CD4-positive, alpha-beta T cell treated with Interleukin-17A for 1 hour (primary cell): ENCODE measurements around the gene VRK3.
"Not testable (repeated sequence)": the region's sequence is repeated elsewhere in the genome, so short reads cannot be mapped to it uniquely, and the experiment has no call there.

Experiments
- DNase-seq: peaks from one replicate; pipeline ENCODE4 v3.0.0-alpha.2; 2020

The VRK3 gene

DNA sequence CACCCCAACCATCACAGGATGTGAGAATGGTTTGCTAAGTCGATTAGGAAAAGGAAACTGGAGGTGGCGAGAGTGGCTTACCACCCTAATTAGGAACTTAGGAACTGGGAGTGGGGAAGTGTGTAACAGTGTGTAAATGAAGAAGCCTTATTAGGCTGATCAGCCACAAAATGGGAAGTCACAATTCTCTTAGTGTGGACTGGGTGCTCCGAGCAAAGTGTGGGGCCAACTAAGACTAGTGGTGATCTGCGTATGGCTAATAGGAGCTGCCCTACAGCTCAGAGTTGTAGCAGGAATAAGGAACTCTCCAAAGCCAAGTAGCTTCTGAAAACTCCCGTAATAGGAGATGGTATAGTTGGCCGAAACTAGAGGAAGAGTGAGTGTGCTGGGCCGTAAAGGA lies 71.8 kb downstream of the VRK3 start:
- DNase-seq = no peak

DNA sequence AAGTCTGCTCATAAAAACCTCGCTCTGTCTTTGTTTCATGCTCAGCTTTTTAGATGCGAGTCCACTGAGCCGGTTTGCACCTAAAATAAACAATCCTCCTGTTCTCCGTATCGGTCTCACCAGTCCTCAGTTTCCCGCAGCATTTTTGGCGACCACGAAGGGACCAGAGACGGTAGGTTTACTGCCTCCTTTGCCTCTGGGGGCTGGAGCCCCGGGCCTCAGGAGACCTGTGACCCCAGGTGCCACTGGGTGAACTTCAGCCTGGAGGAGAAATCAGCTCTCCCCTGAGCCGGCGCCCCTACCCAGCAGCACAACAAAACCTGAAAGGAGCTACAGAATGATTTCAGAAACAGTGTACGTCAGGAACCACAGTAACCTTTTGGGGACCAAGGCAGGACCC lies 72.3 kb downstream of the VRK3 start:
- DNase-seq = no peak

DNA sequence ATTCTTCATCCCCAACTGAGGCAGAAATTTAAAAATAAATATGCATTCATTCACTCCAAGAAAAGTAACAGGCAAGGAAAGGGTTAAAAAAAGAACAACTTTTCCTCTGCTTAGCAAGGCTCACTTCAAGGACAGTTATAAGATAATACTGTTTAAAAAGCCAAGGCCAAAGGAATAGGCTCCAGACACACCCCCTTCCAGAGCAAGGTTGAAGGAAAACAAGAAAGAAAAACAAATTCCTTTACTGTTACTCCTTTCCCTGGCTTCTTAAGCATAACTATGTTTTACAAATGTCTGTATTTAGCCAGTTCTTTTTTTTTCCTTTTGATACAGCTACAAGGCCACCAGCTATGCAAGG lies 72.7 kb downstream of the VRK3 start:
- no peak for DNase-seq

DNA sequence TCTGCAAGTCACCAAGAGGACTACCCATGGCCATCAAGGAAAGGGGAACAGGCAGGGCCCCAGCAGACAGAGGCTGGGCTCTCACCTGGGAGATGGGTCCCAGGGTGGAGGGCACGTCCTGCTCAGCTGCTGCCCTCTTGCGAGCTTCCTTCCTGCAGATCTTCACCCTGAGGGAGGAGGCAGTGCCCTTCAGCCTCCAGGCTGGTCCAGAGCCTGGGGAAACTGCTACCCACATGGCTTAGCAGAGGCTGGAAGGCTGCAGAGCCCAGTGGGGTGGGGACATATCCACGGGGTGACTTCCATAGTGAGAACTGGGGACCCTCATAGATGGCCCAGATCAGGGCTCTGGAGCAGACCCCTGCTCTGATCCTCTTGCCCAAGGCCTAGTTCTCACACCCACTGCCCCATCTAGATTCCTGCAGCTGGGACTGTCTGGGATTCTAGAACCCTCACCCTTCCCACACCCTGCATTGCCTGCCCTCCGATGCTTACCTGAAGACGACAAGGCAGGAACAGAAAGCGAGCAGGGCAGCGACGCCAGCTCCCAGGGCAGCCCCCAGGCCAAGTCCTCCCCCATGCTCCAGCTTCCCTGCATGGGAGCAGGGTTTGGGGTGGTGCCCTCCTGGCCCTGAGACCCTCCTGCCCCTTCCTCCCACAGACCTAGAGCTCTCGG lies 73.2 kb downstream of the VRK3 start:
- DNase-seq = no peak

DNA sequence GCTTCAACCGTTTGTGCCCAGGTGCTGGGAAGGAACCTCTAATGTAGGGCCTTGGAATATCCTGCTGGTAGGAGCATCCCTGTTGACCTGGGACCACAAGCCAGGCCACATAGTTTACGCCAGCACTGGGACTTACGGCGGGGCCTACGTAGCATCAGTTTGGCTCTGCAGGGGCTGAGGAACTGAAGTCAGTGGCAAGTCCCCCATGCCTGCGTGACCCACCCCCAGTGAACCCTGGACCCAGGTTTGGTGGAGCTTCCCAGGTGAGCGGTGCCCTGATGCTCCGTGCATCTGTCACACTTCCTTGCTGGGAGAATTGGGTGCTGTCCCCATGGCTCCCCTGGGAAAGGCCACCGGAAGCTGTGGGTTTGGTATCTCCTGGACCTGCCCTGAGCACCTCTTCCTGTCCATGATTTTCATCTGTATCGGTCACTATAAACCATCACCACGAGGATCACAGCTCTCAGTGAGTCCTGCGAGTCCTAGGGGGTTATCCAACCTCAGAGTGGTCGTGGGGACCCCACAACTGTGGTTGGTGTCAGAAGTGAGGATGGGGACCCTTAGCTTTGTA lies 74.1 kb downstream of the VRK3 start:
- DNase-seq = no peak

DNA sequence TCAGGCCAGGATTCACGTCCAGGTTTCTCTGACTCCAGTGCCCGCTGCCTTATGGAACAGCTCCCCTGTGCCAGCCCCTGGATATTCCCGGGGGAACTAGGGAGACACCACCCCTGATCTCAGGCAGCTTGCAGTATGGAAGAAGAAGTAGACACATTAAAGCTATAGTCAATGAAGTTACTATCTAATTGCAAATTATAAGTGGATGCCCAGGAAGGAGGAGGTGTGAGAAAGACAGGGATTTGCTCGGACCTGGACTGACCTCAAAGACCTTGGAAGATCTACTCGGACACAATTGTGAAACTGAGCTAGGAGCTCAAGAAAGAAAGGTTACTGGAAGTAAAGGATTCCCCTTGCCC lies 74.6 kb downstream of the VRK3 start:
- DNase-seq = no peak

DNA sequence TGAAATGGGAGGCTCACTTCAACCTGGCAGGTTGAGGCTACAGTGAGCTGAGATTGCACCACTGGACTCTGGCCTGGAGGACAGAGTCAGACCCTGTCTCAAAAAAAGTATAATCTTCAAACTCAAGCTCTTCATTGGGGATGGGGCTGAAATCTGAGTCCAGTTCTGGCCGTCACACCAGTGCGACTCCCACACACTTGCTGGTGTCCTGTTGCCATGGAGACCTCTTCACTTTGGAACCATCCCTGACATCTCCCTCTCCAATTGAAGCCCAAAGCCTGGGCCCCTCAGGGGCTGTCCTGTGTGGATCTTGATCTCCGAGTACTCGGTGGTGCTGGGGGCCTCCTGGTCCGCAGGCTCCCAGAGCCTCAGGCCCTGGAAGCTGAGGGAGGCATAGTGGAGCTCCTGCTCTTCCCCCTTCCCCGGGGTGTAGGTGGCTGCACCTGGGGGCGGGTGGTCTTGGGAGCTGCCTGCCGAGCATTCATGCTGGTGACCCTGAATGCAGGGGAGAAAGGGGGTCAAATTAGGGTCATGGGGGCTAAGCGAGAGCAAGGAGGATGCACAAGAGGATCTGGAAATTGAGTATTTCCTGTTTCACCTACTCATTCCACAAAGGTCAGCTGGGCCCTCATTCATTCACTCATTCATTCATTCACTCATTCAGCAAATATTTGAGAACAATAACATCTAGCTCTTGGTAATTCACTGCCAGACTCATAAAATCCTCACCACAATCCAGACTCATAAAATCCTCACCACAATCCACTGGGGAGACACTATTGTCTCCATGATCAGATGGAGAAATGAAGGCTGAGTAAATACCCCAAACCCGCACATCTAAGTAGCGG lies 75.2 kb downstream of the VRK3 start:
- DNase-seq = no peak

DNA sequence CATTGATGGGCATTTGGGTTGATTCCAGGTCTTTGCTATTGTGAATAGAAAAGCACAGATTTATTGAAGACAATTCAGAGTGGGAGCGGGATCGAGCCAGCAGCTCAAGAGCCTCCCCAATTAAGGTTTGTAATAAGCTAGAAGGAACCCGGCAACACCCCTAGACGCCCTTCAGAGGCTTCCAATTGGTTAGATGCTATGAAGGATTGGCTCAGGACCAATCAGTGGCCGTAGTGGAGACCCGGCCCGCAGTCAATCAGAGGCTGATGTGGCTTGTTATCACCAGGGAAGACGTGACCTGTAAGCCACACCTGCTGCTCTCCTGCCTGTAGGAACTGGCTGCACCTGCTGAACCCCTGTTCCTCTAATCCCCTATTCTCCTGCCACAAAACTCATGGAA lies 78.8 kb downstream of the VRK3 start:
- no peak for DNase-seq

DNA sequence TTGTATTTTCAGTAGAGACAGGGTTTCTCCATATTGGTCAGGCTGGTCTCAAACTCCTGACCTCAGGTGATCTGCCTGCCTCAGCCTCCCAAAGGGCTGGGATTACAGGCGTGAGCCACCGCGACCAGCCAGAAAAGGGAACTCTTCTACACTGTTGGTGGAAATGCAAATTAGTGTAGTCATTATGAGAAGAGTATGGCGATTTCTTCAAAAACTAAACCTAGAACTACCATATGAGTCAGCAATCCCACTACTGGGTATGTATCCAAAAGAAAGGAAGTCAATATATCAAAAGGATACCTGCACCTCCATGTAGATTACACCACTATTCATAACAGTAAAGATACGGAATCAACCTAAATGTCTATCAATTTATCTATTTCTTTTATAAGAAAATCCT lies 80.6 kb downstream of the VRK3 start:
- not testable (repeated sequence) for DNase-seq

DNA sequence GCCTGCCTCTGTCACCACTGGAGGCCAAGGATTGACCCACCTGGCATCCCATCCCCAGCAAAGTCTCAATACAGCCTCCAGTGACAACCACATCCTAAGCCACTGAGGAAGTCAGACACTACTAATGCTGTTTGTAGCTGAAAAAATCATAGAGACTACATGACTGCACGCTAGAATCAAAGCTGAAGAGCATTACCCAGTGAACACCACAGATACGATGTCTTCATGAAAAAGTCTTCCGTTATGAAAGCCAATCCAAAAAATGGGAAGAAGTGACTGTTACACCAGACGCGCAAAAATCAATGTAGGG lies 84.7 kb downstream of the VRK3 start:
- no peak for DNase-seq

DNA sequence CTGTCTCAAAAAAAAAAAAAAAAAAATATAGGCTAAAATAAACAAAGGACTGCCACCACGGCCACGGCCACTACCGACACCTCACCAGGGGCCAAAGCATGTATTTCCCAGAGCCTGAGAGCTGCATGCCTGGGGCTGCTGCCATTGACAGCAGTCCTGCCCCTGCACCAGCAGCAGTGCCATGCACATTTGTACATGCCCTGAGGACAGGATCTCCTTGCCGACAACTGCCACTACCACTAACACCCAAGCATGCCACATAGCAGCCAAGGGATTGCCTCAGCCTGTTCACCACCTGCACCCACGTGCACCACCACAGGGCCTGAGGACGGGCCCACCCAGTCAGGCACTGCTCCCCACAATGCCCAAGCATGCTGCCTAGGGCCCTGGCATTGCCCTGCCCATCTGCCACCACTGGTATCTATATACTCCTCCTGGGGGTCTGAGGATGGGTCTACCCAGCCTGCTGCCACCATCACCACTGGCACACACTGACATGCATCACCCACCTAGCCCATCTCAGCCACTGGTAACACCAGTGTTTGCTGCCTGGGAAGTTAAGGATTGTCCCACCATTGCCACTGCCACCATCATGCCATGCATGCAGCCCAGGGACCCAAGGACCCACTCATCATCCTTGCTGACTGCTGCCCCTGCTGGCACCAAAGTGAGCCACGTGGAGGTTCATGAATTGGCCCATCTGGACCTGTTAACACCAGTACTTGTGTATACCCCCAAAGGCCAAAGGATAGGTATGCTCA lies 85.3 kb downstream of the VRK3 start:
- no peak for DNase-seq

DNA sequence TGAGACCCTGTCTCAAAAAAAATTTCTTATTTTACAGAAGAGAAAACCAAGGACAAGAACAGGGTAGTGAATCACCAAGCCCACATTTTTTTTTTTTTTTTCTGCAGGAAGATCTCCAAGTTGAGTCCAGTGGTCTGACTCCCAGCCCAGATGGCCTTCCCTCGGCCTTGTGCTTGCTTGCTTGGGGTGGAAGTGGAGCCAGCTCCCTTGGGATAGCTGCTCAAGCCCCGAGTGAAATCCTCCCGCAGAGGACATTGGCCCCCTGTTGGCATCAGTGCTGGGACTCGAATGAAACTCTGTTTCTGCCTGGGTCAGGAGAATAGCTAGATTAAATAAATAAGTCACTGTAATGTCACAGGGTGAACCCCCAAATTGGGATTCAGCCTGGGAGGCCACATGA lies 86.5 kb downstream of the VRK3 start:
- DNase-seq = no peak

DNA sequence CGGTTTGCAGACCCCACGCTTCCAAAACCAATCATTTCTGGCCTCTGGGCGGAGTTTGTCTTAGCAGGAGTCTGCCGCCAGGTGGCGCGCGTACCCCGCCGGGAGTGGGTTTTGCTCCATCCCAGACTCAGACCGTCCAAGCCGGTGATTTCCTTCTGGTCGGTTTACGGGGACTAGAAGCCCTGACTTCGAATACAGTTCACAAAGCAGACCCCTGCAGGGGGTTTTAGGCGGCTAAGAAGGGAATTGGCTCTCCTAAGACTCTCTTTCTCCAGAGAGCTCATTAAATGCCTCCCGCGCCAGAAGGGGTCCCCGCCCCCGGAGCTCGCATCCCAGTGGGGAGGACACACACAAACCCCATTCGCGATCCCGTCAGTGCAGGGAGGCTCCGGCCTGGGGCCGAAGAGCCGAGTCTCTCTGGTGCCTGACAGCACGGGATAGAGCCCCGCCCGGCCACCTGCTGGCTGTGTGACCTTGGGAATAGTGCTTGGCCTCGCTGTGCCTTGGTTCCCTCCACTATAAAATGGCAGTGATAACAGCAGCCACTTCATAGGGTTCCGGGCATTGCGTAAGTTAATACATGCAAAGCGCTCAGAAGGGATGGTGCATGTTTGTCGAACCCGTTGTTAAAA lies 87.3 kb downstream of the VRK3 start:
- peak; percentile 78 for DNase-seq

DNA sequence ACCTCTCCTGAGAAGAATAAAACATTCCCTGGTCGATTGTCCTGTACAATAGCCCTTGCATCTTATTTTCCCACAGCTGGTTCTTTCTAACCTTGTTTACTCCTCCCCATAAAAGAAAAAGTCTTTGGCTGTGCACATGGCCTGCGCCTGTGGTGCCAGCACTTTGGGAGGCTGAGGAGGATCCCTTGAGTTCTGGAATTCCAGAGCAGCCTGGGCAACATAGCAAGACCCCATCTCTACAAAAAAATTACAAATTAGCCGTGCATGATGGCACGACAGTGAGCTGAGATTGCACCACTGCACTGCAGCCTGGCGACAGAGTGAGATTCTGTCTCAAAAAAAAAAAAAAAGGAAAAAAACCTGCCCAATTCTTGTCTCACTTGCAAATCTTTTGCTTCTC lies 88.6 kb downstream of the VRK3 start:
- no peak for DNase-seq

DNA sequence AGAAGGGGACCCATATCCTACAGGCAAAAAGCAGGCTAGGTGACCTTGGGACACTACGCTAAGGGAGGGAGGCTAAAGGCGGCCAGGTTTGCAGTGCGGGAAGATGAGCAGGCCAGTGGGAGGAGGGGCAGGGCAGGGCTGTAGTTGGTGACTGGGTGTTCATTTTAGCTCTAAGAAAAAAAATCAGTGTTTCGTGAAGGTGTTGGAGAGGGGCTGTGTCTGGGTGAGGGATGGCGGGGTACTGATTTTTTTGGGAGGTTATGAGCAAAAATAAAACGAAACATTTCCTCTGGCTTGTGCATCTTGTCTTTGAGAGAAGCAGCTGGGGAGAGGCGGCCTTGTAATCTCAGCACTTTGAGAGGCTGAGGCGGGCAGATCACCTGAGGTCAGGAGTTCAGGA lies 91.5 kb downstream of the VRK3 start:
- DNase-seq = no peak

DNA sequence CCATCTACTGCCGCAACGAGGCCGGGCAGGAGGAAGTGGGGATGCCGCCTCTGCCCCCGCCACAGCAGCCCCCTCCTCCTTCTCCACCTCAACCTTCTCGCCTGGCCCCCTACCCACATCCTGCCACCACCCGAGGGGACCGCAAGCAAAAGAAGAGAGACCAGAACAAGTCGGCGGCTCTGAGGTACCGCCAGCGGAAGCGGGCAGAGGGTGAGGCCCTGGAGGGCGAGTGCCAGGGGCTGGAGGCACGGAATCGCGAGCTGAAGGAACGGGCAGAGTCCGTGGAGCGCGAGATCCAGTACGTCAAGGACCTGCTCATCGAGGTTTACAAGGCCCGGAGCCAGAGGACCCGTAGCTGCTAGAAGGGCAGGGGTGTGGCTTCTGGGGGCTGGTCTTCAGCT lies 92.4 kb downstream of the VRK3 start:
- peak; percentile 65 for DNase-seq

DNA sequence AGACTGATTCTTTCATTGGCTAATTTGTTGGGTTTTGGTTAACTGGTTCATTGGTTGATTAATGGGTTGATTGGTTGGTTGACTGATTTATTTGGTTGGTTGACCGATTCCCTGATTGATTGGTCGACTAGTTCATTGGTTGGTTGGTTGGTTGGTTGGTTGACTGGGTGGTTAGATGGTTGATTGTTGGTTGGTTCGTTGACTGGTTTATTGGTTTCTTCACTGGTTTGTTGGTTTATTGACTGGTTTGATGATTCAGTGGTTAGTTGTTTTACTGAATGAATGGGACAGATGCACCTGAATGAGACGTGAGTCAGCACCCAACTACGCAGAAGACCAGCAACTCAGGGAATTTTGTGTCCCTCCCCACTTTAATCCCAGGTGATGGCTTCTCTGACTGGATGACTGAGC lies 93.1 kb downstream of the VRK3 start:
- DNase-seq = no peak

DNA sequence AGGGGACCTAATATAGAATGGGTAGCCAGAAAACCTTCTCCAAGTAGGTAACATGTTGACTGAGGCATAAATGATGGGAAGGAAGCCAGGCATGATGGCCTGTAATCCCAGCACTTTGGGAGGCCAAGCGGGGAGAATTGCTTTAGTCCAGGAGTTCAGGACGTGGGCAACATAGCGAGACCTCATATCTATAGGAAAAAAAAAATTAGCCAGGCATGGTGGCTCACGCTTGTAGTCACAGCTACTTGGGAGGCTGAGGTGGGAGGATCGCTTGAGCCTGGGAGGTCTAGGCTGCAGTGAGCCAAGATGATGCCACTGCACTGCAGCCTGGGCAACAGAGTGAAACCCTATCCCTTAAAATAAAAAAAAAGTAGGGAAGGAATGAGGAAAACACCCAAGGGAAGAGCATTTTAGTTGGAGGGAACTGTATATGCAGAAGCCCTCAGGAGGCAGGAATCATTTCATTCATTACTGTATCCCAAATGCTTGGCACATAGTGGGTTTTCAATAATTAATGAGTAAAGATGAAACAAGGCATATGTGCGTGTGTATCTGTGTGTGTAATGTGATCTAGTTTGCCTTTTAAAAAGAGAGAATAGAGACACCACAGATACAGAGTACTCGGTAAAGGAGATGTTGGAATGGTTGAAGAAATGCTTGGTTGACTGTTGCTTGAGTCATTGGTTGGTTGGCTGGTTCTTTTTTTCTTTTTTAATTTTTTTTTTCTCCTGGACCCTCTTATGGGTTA lies 93.7 kb downstream of the VRK3 start:
- no peak for DNase-seq

DNA sequence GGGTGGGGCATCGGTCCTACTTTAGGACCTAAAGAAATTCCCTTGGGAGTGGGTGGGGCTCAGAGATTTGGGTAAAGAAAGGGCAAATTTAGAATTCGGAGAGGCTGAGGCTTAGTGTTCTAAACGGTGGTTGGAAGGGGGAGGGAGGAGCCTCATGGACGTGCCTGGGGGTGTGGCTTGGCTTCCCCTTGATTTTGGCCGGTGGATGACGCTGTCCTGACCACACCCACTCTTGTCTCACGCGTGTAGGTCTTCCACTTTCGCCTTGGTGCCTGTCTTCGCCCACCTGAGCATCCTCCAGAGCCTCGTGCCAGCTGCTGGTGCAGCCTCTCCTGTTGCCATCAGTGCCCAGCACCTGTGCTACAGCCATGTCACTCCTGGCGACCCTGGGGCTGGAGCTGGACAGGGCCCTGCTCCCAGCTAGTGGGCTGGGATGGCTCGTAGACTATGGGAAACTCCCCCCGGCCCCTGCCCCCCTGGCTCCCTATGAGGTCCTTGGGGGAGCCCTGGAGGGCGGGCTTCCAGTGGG lies 94.6 kb downstream of the VRK3 start:
- no peak for DNase-seq

DNA sequence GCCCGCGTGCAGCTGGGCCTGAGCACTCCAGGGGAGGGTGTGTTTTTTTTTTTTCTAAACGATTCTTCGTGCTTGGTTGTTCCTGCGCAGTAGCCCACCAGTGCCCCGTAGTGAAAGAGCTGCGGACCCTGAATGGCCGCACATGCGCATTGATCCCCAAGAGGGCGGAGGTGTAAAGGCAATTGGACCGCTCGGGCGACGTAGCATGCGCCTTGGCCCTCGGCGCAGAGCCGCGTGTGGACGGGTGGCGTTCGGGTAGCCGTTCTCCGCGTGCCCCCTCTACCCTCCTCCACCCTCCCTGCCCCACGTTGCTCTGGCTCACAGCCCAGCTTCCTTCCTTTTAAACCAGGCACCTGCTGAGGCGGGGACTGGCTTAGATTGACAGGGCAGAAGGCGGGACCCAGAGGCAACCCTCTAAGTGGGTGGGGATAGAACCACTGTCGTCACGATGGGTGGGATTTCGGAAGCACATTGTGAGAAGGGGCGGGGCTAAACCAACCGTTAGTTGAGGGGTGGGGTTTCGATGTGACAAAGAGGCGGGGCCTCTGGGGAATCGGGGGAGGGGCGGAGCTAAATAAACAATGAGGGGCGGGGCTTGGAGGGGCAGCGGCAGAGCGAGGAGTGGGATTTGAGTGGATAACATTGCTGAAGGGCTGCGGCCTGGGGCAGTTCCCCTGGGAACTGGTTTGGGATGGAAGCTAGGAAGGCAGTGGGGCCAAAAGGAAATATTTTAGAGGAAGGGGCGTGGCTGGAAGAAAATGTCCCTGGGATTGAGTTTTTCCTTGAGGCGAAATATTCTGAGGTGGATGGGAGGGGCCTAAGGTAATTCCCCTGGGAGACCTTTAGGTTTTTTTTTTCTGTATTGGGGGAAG lies 95.3 kb downstream of the VRK3 start:
- peak; percentile 97 for DNase-seq

DNA sequence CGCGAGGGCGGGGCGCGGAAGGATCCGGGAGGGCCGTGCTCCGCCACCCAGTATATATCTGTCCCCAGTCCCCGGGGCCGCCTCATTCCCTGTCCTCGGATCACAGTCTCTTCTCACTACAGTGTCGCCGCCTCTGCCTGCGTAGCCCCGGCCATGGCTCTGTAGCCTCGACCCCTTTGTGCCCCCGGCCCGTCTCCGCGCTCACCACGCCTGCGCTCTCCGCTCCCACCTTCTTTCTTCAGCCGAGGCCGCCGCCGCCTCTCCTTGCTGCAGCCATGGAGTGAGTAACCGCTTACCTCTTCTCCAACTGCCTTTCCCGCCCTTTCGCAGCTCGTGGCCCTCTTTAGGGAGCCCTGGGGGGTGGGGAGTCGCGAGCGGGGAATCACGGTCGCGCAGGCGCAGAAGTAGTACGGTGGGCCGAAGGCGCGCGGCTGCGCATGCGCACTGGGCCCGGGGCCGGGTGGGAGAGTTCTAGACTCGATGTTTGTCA lies 96.0 kb downstream of the VRK3 start, which contains the start of the genes ATF5 and NUP62:
Gene ATF5, plus strand, starts transcription at position 85 of the 490 bp plus-strand sequence. CDS start 1,646 bp downstream, outside the sequence.
Gene NUP62, minus strand, starts transcription at position 384 of the 490 bp plus-strand sequence. CDS start 19,697 bp downstream, outside the sequence.
- DNase-seq = peak; percentile 91
